Measurements from ENCODE around the gene EGLN2. TPM values are rescaled to one million over a fixed set of nuclear protein-coding genes. Genes with fewer than 3 reads are reported as not detected.
"Not testable (repeated sequence)": the region's sequence is repeated elsewhere in the genome, so short reads cannot be mapped to it uniquely, and the experiment has no call there.

EGLN2 gene
- total RNA-seq, 2 donors from 2014 or later = 41.7 to 61.3 TPM

- H3K27ac ChIP-seq = no peak overlapping the region
- peaks cover 0 to 39% of the 10 kb centered on the region in 2 donors for H3K4me1 ChIP-seq
- no peaks in the 10 kb centered on the region for H3K9me3 ChIP-seq
- H3K27me3 ChIP-seq = no peaks in the 10 kb centered on the region
- no peak overlapping the region for H3K4me3 ChIP-seq
- no peak for DNase-seq (ENCODE audit: low spot score)
- no peak for TF ChIP-seq CTCF (IDR thresholded peaks at IDR 0.05)
- H3K36me3 ChIP-seq = no peaks in the 10 kb centered on the region
These were observed 16.2 kb downstream of the EGLN2 start for GRCh38 chr19:40815223-40815622.

- Histone ChIP-seq H3K27ac (peak overlapping the region in 1 of 2 donors; percentile 31), H3K4me3 (peak overlapping the region in 1 of 2 donors; percentile 44), H3K4me1 (peaks cover 0 to 33% of the 10 kb centered on the region in 2 donors)
- not testable (repeated sequence) for H3K9me3 ChIP-seq, H3K27me3 ChIP-seq, H3K36me3 ChIP-seq
- DNase-seq (ENCODE audit: low spot score) = peak; percentile 76
- TF ChIP-seq CTCF (IDR thresholded peaks at IDR 0.05) = peak in 1 of 2 donors; percentile 49
These were observed 19.7 kb downstream of the EGLN2 start for GRCh38 chr19:40818480-40819399.

GRCh38 chr19:40819479-40820234 lies 20.7 kb downstream of the EGLN2 start:
- TF ChIP-seq CTCF (IDR thresholded peaks at IDR 0.05) = peak; percentile 80 to 87
- H3K36me3 ChIP-seq, H3K27me3 ChIP-seq, H3K9me3 ChIP-seq, H3K27ac ChIP-seq, H3K4me3 ChIP-seq: not testable (repeated sequence)
- H3K4me1 ChIP-seq = peaks cover 0 to 33% of the 10 kb centered on the region in 2 donors
- peak; percentile 60 for DNase-seq (ENCODE audit: low spot score)

- no peak for DNase-seq (ENCODE audit: low spot score)
- Histone ChIP-seq H3K36me3 (no peaks in the 10 kb centered on the region), H3K9me3 (no peaks in the 10 kb centered on the region), H3K27me3 (no peaks in the 10 kb centered on the region), H3K27ac (no peak overlapping the region), H3K4me1 (peaks cover 0 to 33% of the 10 kb centered on the region in 2 donors), H3K4me3 (no peak overlapping the region)
- TF ChIP-seq CTCF (IDR thresholded peaks at IDR 0.05) = no peak
These were observed 23.2 kb downstream of the EGLN2 start for GRCh38 chr19:40822161-40822560.

GRCh38 chr19:40822704-40823553 lies 23.9 kb downstream of the EGLN2 start:
- not testable (repeated sequence) for H3K9me3 ChIP-seq; DNase-seq (ENCODE audit: low spot score)
- peak overlapping the region in 1 of 2 donors; percentile 17 for H3K27ac ChIP-seq

GRCh38 chr19:40824916-40825315 lies 25.9 kb downstream of the EGLN2 start:
- not testable (repeated sequence) for H3K4me3 ChIP-seq; H3K27ac ChIP-seq; DNase-seq (ENCODE audit: low spot score); H3K9me3 ChIP-seq; H3K36me3 ChIP-seq; H3K27me3 ChIP-seq
- H3K4me1 ChIP-seq = peaks cover 0 to 18% of the 10 kb centered on the region in 2 donors

More at GRCh38 chr19:40822704-40823553, 23.9 kb downstream of the EGLN2 start:
- not testable (repeated sequence) for H3K4me3 ChIP-seq, H3K36me3 ChIP-seq, H3K27me3 ChIP-seq
- peaks cover 0 to 33% of the 10 kb centered on the region in 2 donors for H3K4me1 ChIP-seq

GRCh38 chr19:40825460-40826095 lies 26.6 kb downstream of the EGLN2 start:
- H3K4me3 ChIP-seq; H3K27ac ChIP-seq; H3K27me3 ChIP-seq; DNase-seq (ENCODE audit: low spot score); H3K36me3 ChIP-seq; H3K9me3 ChIP-seq: not testable (repeated sequence)
- H3K4me1 ChIP-seq = peaks cover 0 to 15% of the 10 kb centered on the region in 2 donors

GRCh38 chr19:40826312-40826698 lies 27.3 kb downstream of the EGLN2 start:
- H3K4me1 ChIP-seq = peaks cover 0 to 15% of the 10 kb centered on the region in 2 donors
- not testable (repeated sequence) for H3K27me3 ChIP-seq; H3K27ac ChIP-seq; DNase-seq (ENCODE audit: low spot score); H3K9me3 ChIP-seq; H3K36me3 ChIP-seq; H3K4me3 ChIP-seq

Measured in right atrium auricular region (tissue), 2 donors.